H9 (cell line): ENCODE data around the gene CYBC1. TPM values are rescaled to one million over a fixed set of nuclear protein-coding genes. Genes with fewer than 3 reads are reported as not detected.

Experiments used
- DNase-seq: peaks from one replicate; pipeline ENCODE4 v3.0.0-alpha.2; 2017
- H2AFZ ChIP-seq: one replicate; pipeline ENCODE4 v1.6.1; 2013; ENCODE audit warnings: mild to moderate bottlenecking, low read length, control low read depth, moderate library complexity
- H2AK5ac ChIP-seq: 2 replicates; pipeline ENCODE4 v1.6.1; 2013; ENCODE audit warnings: low read length, control low read depth, mixed read lengths; ENCODE audit not compliant: insufficient read length
- H2BK120ac ChIP-seq: one replicate; pipeline ENCODE4 v1.6.1; 2013; ENCODE audit warnings: low read depth, mild to moderate bottlenecking, low read length, control low read depth, inconsistent platforms; ENCODE audit not compliant: poor library complexity, severe bottlenecking
- H2BK12ac ChIP-seq: 2 replicates; pipeline ENCODE4 v1.6.1; 2013; ENCODE audit warnings: low read length, control low read depth, mixed read lengths, low read depth; ENCODE audit not compliant: insufficient read length
- H2BK15ac ChIP-seq: 2 replicates; pipeline ENCODE4 v1.6.1; 2013; ENCODE audit warnings: low read depth, low read length, control low read depth
- H2BK20ac ChIP-seq: one replicate; pipeline ENCODE4 v1.6.1; 2013; ENCODE audit warnings: low read depth, mild to moderate bottlenecking, low read length, control low read depth, inconsistent platforms; ENCODE audit not compliant: poor library complexity, severe bottlenecking
- H2BK5ac ChIP-seq: 2 replicates; pipeline ENCODE4 v1.6.1; 2013; ENCODE audit warnings: low read length, control low read depth, mixed read lengths; ENCODE audit not compliant: insufficient read length
- H3K14ac ChIP-seq: 2 replicates; pipeline ENCODE4 v1.6.1; 2013; ENCODE audit warnings: low read length, control low read depth; ENCODE audit not compliant: insufficient read depth
- H3K18ac ChIP-seq: 2 replicates; pipeline ENCODE4 v1.6.1; 2013; ENCODE audit warnings: low read depth, mild to moderate bottlenecking, mixed read lengths, low read length, control low read depth; ENCODE audit not compliant: insufficient read length
- H3K23ac ChIP-seq: 2 replicates; pipeline ENCODE4 v1.6.1; 2013; ENCODE audit warnings: low read length, control low read depth, mixed read lengths, low read depth; ENCODE audit not compliant: insufficient read length
- H3K23me2 ChIP-seq: 2 replicates; pipeline ENCODE4 v1.6.1; 2013; ENCODE audit warnings: low read depth, mild to moderate bottlenecking, mixed read lengths, low read length, control low read depth; ENCODE audit not compliant: insufficient read length, poor library complexity, severe bottlenecking
- H3K27ac ChIP-seq: 2 replicates; pipeline ENCODE4 v1.5.1; 2013; ENCODE audit warnings: low read length, control low read depth, mixed read lengths, low read depth; ENCODE audit not compliant: insufficient read length
- H3K27me3 ChIP-seq: 2 replicates; pipeline ENCODE4 v1.6.1; 2013; ENCODE audit warnings: low read length, control low read depth, inconsistent platforms; ENCODE audit not compliant: insufficient read depth
- H3K4ac ChIP-seq: 2 replicates; pipeline ENCODE4 v1.6.1; 2013; ENCODE audit warnings: low read depth, mild to moderate bottlenecking, control low read depth, inconsistent platforms, low read length, moderate library complexity
- H3K4me1 ChIP-seq: 2 replicates; pipeline ENCODE4 v1.6.1; 2013; ENCODE audit warnings: low read length, control low read depth, inconsistent platforms; ENCODE audit not compliant: insufficient read depth
- H3K4me2 ChIP-seq: 2 replicates; pipeline ENCODE4 v1.6.1; 2013; ENCODE audit warnings: low read length, control low read depth, mixed read lengths; ENCODE audit not compliant: insufficient read length, insufficient read depth
- H3K56ac ChIP-seq: 2 replicates; pipeline ENCODE4 v1.6.1; 2013; ENCODE audit warnings: low read depth, mild to moderate bottlenecking, mixed read lengths, low read length, control low read depth; ENCODE audit not compliant: insufficient read length
- H3K79me1 ChIP-seq: 2 replicates; pipeline ENCODE4 v1.6.1; 2013; ENCODE audit warnings: low read depth, mild to moderate bottlenecking, moderate library complexity, low read length, control low read depth, inconsistent platforms; ENCODE audit not compliant: insufficient read depth, poor library complexity, severe bottlenecking
- H3K79me2 ChIP-seq: 2 replicates; pipeline ENCODE4 v1.6.1; 2013; ENCODE audit warnings: low read length, control low read depth, inconsistent platforms; ENCODE audit not compliant: insufficient read depth
- H3K9ac ChIP-seq: 2 replicates; pipeline ENCODE4 v1.6.1; 2013; ENCODE audit warnings: low read length, control low read depth, mixed read lengths; ENCODE audit not compliant: insufficient read length; ENCODE audit errors: extremely low read depth
- H3K9me3 ChIP-seq: one replicate; pipeline ENCODE4 v1.6.1; 2013; ENCODE audit warnings: low read depth, low read length, inconsistent platforms; ENCODE audit not compliant: control insufficient read depth
- H3T11ph ChIP-seq: one replicate; pipeline ENCODE4 v1.6.1; 2013; ENCODE audit warnings: mild to moderate bottlenecking, low read length, control low read depth, inconsistent platforms
- H4K20me1 ChIP-seq: one replicate; pipeline ENCODE4 v1.6.1; 2013; ENCODE audit not compliant: control insufficient read depth, insufficient read length, insufficient read depth
- H4K5ac ChIP-seq: 2 replicates; pipeline ENCODE4 v1.6.1; 2013; ENCODE audit warnings: low read depth, mild to moderate bottlenecking, mixed read lengths, low read length, control low read depth; ENCODE audit not compliant: insufficient read length
- H4K8ac ChIP-seq: replicated peaks from 2 replicates; pipeline ENCODE4 v1.6.1; 2013; ENCODE audit warnings: low read length, control low read depth, mixed read lengths, low read depth; ENCODE audit not compliant: insufficient read length
- H4K91ac ChIP-seq: 2 replicates; pipeline ENCODE4 v1.6.1; 2013; ENCODE audit warnings: low read depth, mild to moderate bottlenecking, moderate library complexity, mixed read lengths, low read length, control low read depth; ENCODE audit not compliant: insufficient read length
- H3K27ac Mint-ChIP-seq, 3 experiments: 2 replicates in 2 of 3; 3 replicates in 1 of 3; pipeline ENCODE4 v1.8.0; 2020 to 2021; ENCODE audit warnings: mixed read lengths in 3 of 3, mild to moderate bottlenecking in 1 of 3, moderate library complexity in 1 of 3
- H3K27me3 Mint-ChIP-seq: 2 replicates; pipeline ENCODE4 v1.8.0; 2021; ENCODE audit warnings: low read depth, mild to moderate bottlenecking, moderate library complexity, mixed read lengths
- H3K36me3 Mint-ChIP-seq, 3 experiments: 2 replicates in 2 of 3; 3 replicates in 1 of 3; pipeline ENCODE4 v1.8.0; 2020 to 2021; ENCODE audit warnings: low read depth in 3 of 3, mixed read lengths in 3 of 3; ENCODE audit not compliant: insufficient read depth in 1 of 3
- H3K4me1 Mint-ChIP-seq, 2 experiments: 2 replicates each; pipeline ENCODE4 v1.8.0; 2020; ENCODE audit warnings: mixed read lengths in 2 of 2
- H3K4me3 Mint-ChIP-seq, 2 experiments: 2 replicates in 1 of 2; 3 replicates in 1 of 2; pipeline ENCODE4 v1.8.0; 2020 to 2021; ENCODE audit warnings: mild to moderate bottlenecking in 2 of 2, mixed read lengths in 2 of 2, moderate library complexity in 1 of 2
- H3K9me3 Mint-ChIP-seq, 2 experiments: 2 replicates in 1 of 2; 3 replicates in 1 of 2; pipeline ENCODE4 v1.8.0; 2020; ENCODE audit warnings: mild to moderate bottlenecking in 2 of 2, mixed read lengths in 2 of 2, moderate library complexity in 1 of 2
- WGBS: extraction: QIAGEN DNeasy Blood & Tissue Kit; methylation state at CpG from one replicate; pipeline ENCODE4 v1.1.7; 2013; ENCODE audit warnings: missing lambda C conversion rate, low lambda C conversion rate, mixed read lengths; ENCODE audit not compliant: insufficient read length; ENCODE audit errors: extremely low coverage; 5-methylcytosine and 5-hydroxymethylcytosine counted together
- total RNA-seq: library from RNA; stranded (reverse); gene quantifications from 2 replicates; pipeline ENCODE4 v1.2.1, GENCODE V29; 2021
- TF ChIP-seq, protein P1 (sequence below): fragments of 200-600 bp; sonication (generic); conservative IDR thresholded peaks from 3 replicates; pipeline ENCODE4 v1.8.0; 2021; ENCODE audit warnings: antibody characterized with exemption, mild to moderate bottlenecking

Gene CYBC1
- total RNA-seq, 1 experiment from 2014 or later: 81.7 TPM

DNA sequence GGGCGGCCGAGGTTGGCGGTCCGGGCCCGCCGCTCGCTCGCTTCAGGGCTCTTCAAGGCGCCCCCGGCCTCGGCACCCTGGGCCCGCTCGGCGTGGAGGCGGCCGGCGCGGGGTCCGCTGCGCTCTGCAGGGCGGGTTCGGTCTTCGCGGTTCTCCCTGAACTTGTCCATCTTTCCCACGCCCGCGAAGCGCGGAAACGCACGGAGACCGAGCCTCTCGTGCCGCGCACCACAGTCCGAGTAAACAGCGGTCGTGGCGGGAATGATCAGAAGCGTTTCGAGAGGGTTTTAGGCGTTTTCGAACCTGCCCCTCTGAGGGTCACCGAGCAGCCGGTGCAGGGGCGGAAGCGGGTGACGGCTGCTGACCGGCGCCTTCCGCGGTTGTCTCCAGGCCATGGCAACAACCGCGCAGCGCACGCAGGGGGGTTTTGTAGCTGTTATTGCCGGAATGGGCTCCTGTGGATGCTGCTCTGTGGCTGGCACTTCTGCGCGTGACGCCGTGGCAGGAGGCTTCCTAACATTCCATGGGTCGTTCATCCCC lies 8.4 kb upstream of the CYBC1 start:
- H3K14ac ChIP-seq: peak overlapping the region; percentile 60
- H3K18ac ChIP-seq: no peak overlapping the region
- WGBS: no CpG with 5 or more reads among the region's 62 CpGs
- H3K27ac ChIP-seq: no peak overlapping the region
- H3K9ac ChIP-seq: peak overlapping the region; percentile 79
- no peak overlapping the region for H2BK5ac ChIP-seq
- no peaks in the 10 kb centered on the region; the same call in 1 of the 2 replicates for H3K27me3 Mint-ChIP-seq
- peaks cover 6% of the 10 kb centered on the region for H3K23me2 ChIP-seq
- no peak overlapping the region for H2BK20ac ChIP-seq
- H3K4me1 Mint-ChIP-seq: peaks cover 9 to 11% of the 10 kb centered on the region in 2 experiments
- DNase-seq: no peak
- H3K79me2 ChIP-seq: no peaks in the 10 kb centered on the region
- no peak overlapping the region for H2BK15ac ChIP-seq
- no peaks in the 10 kb centered on the region for H3K4me1 ChIP-seq
- no peak overlapping the region for H3T11ph ChIP-seq
- H3K9me3 ChIP-seq: no peaks in the 10 kb centered on the region
- H3K36me3 Mint-ChIP-seq: peaks cover 14 to 45% (median 40%) of the 10 kb centered on the region in 3 experiments
- no peak overlapping the region for H4K91ac ChIP-seq
- H2AFZ ChIP-seq: no peak overlapping the region
- H3K4me2 ChIP-seq: peak overlapping the region; percentile 67
- no peak overlapping the region for H2BK12ac ChIP-seq
- H3K79me1 ChIP-seq: no peaks in the 10 kb centered on the region
- H2BK120ac ChIP-seq: no peak overlapping the region
- H3K4ac ChIP-seq: no peak overlapping the region
- no peak overlapping the region for H4K5ac ChIP-seq
- no peaks in the 10 kb centered on the region for H4K20me1 ChIP-seq
- TF ChIP-seq, protein P1, sequence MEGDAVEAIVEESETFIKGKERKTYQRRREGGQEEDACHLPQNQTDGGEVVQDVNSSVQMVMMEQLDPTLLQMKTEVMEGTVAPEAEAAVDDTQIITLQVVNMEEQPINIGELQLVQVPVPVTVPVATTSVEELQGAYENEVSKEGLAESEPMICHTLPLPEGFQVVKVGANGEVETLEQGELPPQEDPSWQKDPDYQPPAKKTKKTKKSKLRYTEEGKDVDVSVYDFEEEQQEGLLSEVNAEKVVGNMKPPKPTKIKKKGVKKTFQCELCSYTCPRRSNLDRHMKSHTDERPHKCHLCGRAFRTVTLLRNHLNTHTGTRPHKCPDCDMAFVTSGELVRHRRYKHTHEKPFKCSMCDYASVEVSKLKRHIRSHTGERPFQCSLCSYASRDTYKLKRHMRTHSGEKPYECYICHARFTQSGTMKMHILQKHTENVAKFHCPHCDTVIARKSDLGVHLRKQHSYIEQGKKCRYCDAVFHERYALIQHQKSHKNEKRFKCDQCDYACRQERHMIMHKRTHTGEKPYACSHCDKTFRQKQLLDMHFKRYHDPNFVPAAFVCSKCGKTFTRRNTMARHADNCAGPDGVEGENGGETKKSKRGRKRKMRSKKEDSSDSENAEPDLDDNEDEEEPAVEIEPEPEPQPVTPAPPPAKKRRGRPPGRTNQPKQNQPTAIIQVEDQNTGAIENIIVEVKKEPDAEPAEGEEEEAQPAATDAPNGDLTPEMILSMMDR: no peak
- no peak overlapping the region for H4K8ac ChIP-seq
- peaks cover 11 to 12% of the 10 kb centered on the region in 2 experiments for H3K9me3 Mint-ChIP-seq
- H3K4me3 Mint-ChIP-seq: peak overlapping the region; percentile 92 to 97
- H3K27ac Mint-ChIP-seq: peak overlapping the region; percentile 82 to 92 (median 83); a peak in 4 of 7 replicates
- no peak overlapping the region for H3K23ac ChIP-seq
- no peak overlapping the region for H3K56ac ChIP-seq
- H3K27me3 ChIP-seq: no peaks in the 10 kb centered on the region
- no peak overlapping the region for H2AK5ac ChIP-seq
